ENCODE measurements around the gene ATP5F1E.

ATP5F1E gene

DNA sequence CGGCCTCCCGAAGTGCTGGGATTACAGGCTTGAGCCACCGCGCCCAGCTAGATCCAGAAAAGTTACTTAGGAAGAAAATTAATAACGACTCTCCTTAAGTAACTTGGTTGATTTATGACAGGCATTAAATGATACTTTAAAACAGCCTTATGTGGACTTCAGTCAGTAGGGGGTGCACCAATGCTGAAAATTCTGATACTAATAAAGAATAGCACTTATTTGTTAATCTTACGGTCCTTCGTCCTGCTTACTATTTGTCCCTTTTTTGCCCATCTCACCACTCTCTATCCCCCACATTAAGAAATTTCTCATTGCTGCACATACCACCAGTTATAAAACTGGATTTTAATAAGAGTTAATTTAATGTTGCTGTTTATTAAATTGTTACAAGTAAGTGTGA is 23.2 kb upstream of the ATP5F1E start:
- TF ChIP-seq EZH2phosphoT487 (IDR thresholded peaks at IDR 0.05; ENCODE audit: borderline replicate concordance) = no peak
- TF ChIP-seq, protein P1, sequence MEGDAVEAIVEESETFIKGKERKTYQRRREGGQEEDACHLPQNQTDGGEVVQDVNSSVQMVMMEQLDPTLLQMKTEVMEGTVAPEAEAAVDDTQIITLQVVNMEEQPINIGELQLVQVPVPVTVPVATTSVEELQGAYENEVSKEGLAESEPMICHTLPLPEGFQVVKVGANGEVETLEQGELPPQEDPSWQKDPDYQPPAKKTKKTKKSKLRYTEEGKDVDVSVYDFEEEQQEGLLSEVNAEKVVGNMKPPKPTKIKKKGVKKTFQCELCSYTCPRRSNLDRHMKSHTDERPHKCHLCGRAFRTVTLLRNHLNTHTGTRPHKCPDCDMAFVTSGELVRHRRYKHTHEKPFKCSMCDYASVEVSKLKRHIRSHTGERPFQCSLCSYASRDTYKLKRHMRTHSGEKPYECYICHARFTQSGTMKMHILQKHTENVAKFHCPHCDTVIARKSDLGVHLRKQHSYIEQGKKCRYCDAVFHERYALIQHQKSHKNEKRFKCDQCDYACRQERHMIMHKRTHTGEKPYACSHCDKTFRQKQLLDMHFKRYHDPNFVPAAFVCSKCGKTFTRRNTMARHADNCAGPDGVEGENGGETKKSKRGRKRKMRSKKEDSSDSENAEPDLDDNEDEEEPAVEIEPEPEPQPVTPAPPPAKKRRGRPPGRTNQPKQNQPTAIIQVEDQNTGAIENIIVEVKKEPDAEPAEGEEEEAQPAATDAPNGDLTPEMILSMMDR (conservative IDR thresholded peaks at IDR 0.05; ENCODE audit: low read length) = peak; percentile 52
- Histone ChIP-seq H3K4me3 (ENCODE audit: low read length, poor library complexity, severe bottlenecking) (no peak overlapping the region), H3K9ac (ENCODE audit: low read depth, low read length, poor library complexity, severe bottlenecking) (no peak overlapping the region), H3K79me2 (ENCODE audit: insufficient read depth, low read length) (no peaks in the 10 kb centered on the region), H3F3A (ENCODE audit: low read depth) (no peaks in the 10 kb centered on the region), H2AFZ (ENCODE audit: low read length) (no peak overlapping the region), H3K9me2 (replicated peaks; ENCODE audit: low read depth, low read length) (no peaks in the 10 kb centered on the region), H3K27me3 (ENCODE audit: insufficient read depth, low read length, poor library complexity, severe bottlenecking) (peaks cover 4% of the 10 kb centered on the region), H3K4me1 (ENCODE audit: insufficient read depth, low read length, poor library complexity, severe bottlenecking) (no peaks in the 10 kb centered on the region), H4K20me1 (ENCODE audit: insufficient read depth, low read length, poor library complexity, severe bottlenecking) (no peaks in the 10 kb centered on the region), H3K36me3 (ENCODE audit: insufficient read depth, low read length) (no peaks in the 10 kb centered on the region), H3K4me2 (ENCODE audit: low read depth, low read length, poor library complexity, severe bottlenecking) (no peak overlapping the region), H3K9me3 (ENCODE audit: insufficient read depth, low read depth, low read length) (no peaks in the 10 kb centered on the region)

DNA sequence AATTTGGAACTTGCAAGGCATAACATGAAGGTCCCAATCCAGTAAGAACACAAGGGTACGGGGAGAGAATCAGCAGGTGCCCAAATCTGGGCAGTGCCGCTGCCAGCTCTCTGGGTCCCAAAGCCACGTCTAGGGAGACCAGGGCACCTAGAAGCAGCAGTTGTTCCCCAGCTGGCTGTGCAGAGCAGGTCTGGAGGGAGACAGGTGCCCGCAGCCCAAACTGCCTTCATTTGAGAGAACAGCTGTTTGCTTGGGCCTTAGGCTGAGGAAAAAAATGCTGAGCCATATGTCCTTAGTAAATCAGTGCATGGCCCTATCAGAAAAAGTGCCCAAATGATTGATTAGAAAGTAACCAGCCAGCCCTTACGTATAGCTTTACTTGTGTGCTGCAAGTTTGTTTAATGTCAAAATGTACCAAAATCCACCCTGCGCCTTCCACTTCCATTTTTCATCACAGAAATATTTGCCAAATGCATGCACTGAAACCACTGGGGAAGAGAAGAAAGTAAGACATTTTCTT is 19.6 kb upstream of the ATP5F1E start:
- TF ChIP-seq, protein P1 (conservative IDR thresholded peaks at IDR 0.05; ENCODE audit: low read length) = no peak
- TF ChIP-seq EZH2phosphoT487 (IDR thresholded peaks at IDR 0.05; ENCODE audit: borderline replicate concordance) = no peak
- no peak overlapping the region for H2AFZ ChIP-seq (ENCODE audit: low read length)

DNA sequence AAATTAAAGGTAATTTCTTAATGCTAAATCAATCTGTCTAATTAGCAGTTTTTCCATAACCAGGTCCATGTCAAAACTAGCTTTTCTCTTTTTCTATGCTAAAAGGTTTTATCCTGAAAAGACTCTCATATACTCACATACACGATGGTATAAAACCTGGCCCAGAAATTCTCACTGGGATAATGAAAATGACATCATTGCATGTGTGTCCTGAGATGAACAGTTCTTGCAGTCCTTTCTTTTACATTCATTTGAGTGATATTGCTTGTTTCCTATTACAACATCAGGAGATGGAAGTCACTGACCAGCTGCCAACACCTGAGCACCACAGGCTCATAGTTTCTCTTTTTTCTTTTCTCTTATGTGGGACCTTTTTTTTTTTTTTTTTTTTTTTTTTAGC is 18.3 kb upstream of the ATP5F1E start:
- Histone ChIP-seq H3K9me2 (replicated peaks; ENCODE audit: low read depth, low read length) (no peaks in the 10 kb centered on the region), H3F3A (ENCODE audit: low read depth) (no peaks in the 10 kb centered on the region), H3K9ac (ENCODE audit: low read depth, low read length, poor library complexity, severe bottlenecking) (no peak overlapping the region), H3K79me2 (ENCODE audit: insufficient read depth, low read length) (no peaks in the 10 kb centered on the region), H3K27me3 (ENCODE audit: insufficient read depth, low read length, poor library complexity, severe bottlenecking) (peaks cover 4% of the 10 kb centered on the region), H3K4me1 (ENCODE audit: insufficient read depth, low read length, poor library complexity, severe bottlenecking) (no peaks in the 10 kb centered on the region), H3K9me3 (ENCODE audit: insufficient read depth, low read depth, low read length) (no peaks in the 10 kb centered on the region), H4K20me1 (ENCODE audit: insufficient read depth, low read length, poor library complexity, severe bottlenecking) (no peaks in the 10 kb centered on the region), H3K4me3 (ENCODE audit: low read length, poor library complexity, severe bottlenecking) (no peak overlapping the region), H3K4me2 (ENCODE audit: low read depth, low read length, poor library complexity, severe bottlenecking) (no peak overlapping the region), H2AFZ (ENCODE audit: low read length) (no peak overlapping the region), H3K36me3 (ENCODE audit: insufficient read depth, low read length) (no peaks in the 10 kb centered on the region)
- TF ChIP-seq, protein P1 (conservative IDR thresholded peaks at IDR 0.05; ENCODE audit: low read length) = no peak
- TF ChIP-seq EZH2phosphoT487 (IDR thresholded peaks at IDR 0.05; ENCODE audit: borderline replicate concordance) = no peak

More for the DNA sequence above, 19.6 kb upstream of the ATP5F1E start:
- H3K4me3 ChIP-seq (ENCODE audit: low read length, poor library complexity, severe bottlenecking) = no peak overlapping the region
- H3K27me3 ChIP-seq (ENCODE audit: insufficient read depth, low read length, poor library complexity, severe bottlenecking) = peaks cover 4% of the 10 kb centered on the region
- no peak overlapping the region for H3K4me2 ChIP-seq (ENCODE audit: low read depth, low read length, poor library complexity, severe bottlenecking)
- H3K9ac ChIP-seq (ENCODE audit: low read depth, low read length, poor library complexity, severe bottlenecking) = no peak overlapping the region
- no peaks in the 10 kb centered on the region for H3K9me2 ChIP-seq (replicated peaks; ENCODE audit: low read depth, low read length)
- no peaks in the 10 kb centered on the region for H3K4me1 ChIP-seq (ENCODE audit: insufficient read depth, low read length, poor library complexity, severe bottlenecking)
- H4K20me1 ChIP-seq (ENCODE audit: insufficient read depth, low read length, poor library complexity, severe bottlenecking) = no peaks in the 10 kb centered on the region
- no peaks in the 10 kb centered on the region for H3K79me2 ChIP-seq (ENCODE audit: insufficient read depth, low read length)
- H3F3A ChIP-seq (ENCODE audit: low read depth) = no peaks in the 10 kb centered on the region
- H3K9me3 ChIP-seq (ENCODE audit: insufficient read depth, low read depth, low read length) = no peaks in the 10 kb centered on the region
- H3K36me3 ChIP-seq (ENCODE audit: insufficient read depth, low read length) = no peaks in the 10 kb centered on the region
